ENCODE data around the gene PEX11B. TPM values are rescaled to one million over a fixed set of nuclear protein-coding genes. Genes with fewer than 3 reads are reported as not detected.

Gene PEX11B
- total and polyA plus RNA-seq, 2 experiments from 2014 or later, result 7.4 to 9.1 TPM

- Histone ChIP-seq H3K27me3 (ENCODE audit: insufficient read depth) (peaks cover 77% of the 10 kb centered on the region), H3K27ac (ENCODE audit: low read depth) (no peak overlapping the region), H3K79me2 (replicated peaks; ENCODE audit: insufficient read depth) (no peaks in the 10 kb centered on the region), H4K20me1 (replicated peaks; ENCODE audit: insufficient read depth) (no peaks in the 10 kb centered on the region), H3K36me3 (ENCODE audit: insufficient read depth) (no peaks in the 10 kb centered on the region), H3K4me3 (peak overlapping the region; percentile 90), H3K4me1 (ENCODE audit: insufficient read depth) (peaks cover 32% of the 10 kb centered on the region), H3F3A (replicated peaks; ENCODE audit: low read depth) (peaks cover 4% of the 10 kb centered on the region; the same call in 1 of the 2 replicates), H3K9me2 (ENCODE audit: insufficient read depth) (no peaks in the 10 kb centered on the region), H3K4me2 (peak overlapping the region; percentile 93), H2AFZ (peak overlapping the region; percentile 93)
- Mint-ChIP-seq H3K36me3 (ENCODE audit: low read depth) (no peaks in the 10 kb centered on the region; the same call in 2 of the 3 replicates), H3K9me3 (peaks cover 2% of the 10 kb centered on the region; the same call in 2 of the 3 replicates), H3K27me3 (ENCODE audit: insufficient read depth, low read depth, poor library complexity) (peaks cover 72% of the 10 kb centered on the region), H3K4me3 (peak overlapping the region; percentile 95), H3K27ac (no peak overlapping the region), H3K4me1 (peaks cover 33% of the 10 kb centered on the region)
- TF ChIP-seq EZH2 (IDR thresholded peaks at IDR 0.05; ENCODE audit: low read depth, unreplicated experiment), result peak; percentile 78
- no peak for TF ChIP-seq ZNF331 (CRISPR knock-in tag; IDR thresholded peaks at IDR 0.05; ENCODE audit: low read depth)
- TF ChIP-seq POLR2AphosphoS5 (IDR thresholded peaks at IDR 0.05; ENCODE audit: low read depth), result peak; percentile 73
- peak; percentile 83 for TF ChIP-seq CREB1 (CRISPR knock-in tag; IDR thresholded peaks at IDR 0.05; ENCODE audit: low read depth)
- TF ChIP-seq, protein P1, sequence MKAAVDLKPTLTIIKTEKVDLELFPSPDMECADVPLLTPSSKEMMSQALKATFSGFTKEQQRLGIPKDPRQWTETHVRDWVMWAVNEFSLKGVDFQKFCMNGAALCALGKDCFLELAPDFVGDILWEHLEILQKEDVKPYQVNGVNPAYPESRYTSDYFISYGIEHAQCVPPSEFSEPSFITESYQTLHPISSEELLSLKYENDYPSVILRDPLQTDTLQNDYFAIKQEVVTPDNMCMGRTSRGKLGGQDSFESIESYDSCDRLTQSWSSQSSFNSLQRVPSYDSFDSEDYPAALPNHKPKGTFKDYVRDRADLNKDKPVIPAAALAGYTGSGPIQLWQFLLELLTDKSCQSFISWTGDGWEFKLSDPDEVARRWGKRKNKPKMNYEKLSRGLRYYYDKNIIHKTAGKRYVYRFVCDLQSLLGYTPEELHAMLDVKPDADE (IDR thresholded peaks at IDR 0.05), result no peak
- TF ChIP-seq EZH2phosphoT487 (IDR thresholded peaks at IDR 0.05; ENCODE audit: unreplicated experiment), result no peak
- no peak for TF ChIP-seq ZNF462 (CRISPR knock-in tag; IDR thresholded peaks at IDR 0.05)
- no peak for TF ChIP-seq ZNF114 (CRISPR knock-in tag; IDR thresholded peaks at IDR 0.05)
- TF ChIP-seq NANOG (IDR thresholded peaks at IDR 0.05; ENCODE audit: borderline replicate concordance), result no peak
- no peak for TF ChIP-seq REST (IDR thresholded peaks at IDR 0.05; ENCODE audit: unreplicated experiment)
- TF ChIP-seq STAT1 (IDR thresholded peaks at IDR 0.05; ENCODE audit: unreplicated experiment), result no peak
- no peak for TF ChIP-seq JUNB (IDR thresholded peaks at IDR 0.05; ENCODE audit: unreplicated experiment)
- TF ChIP-seq CTCF (conservative IDR thresholded peaks at IDR 0.05; ENCODE audit: low read depth in 2 of 2), result no peak
- ATAC-seq (peak; percentile 56), DNase-seq (ENCODE audit: low spot score) (peak; percentile 92)
Measured at GRCh38 chr1:145960468-145961108, 42.1 kb upstream of the PEX11B start.
